BJ (cell line): Measurements from ENCODE around the gene MEIS1. TPM values are rescaled to one million over a fixed set of nuclear protein-coding genes. Genes with fewer than 3 reads are reported as not detected.
A peak's percentile ranks its signal among the peaks of the same experiment; 100 is the strongest.

Experiments
- CTCF ChIA-PET: fragments of 350-600 bp; formaldehyde crosslinking; extraction: SDS; loops from one replicate; lab custom pipeline; 2021; ENCODE audit warnings: antibody characterized with exemption, inconsistent platforms; lab: Yijun Ruan, JAX
- POLR2A ChIA-PET: fragments of 300-600 bp; sonication (Branson Sonifier 250); formaldehyde crosslinking; extraction: SDS; loops from one replicate; lab custom pipeline; 2021; ENCODE audit warnings: antibody characterized with exemption; lab: Charles Lee
- DNase-seq: peaks from one replicate; pipeline ENCODE4 v3.0.0-alpha.2; 2011; ENCODE audit warnings: low read depth
- H3K27me3 ChIP-seq: 2 replicates; pipeline ENCODE4 v1.6.0; 2011; ENCODE audit warnings: low read length; ENCODE audit not compliant: control insufficient read depth, insufficient read depth
- H3K36me3 ChIP-seq: 2 replicates; pipeline ENCODE4 v1.5.1; 2011; ENCODE audit warnings: low read length; ENCODE audit not compliant: control insufficient read depth, insufficient read depth
- H3K4me3 ChIP-seq: 2 replicates; pipeline ENCODE4 v1.5.1; 2011; ENCODE audit warnings: low read depth, mild to moderate bottlenecking, control low read depth, low read length
- CTCF ChIP-seq: IDR thresholded peaks from 2 replicates; pipeline ENCODE4 v1.5.1; 2011; ENCODE audit warnings: low read depth, mild to moderate bottlenecking, control low read depth, inconsistent platforms, low read length, moderate library complexity; ENCODE audit not compliant: insufficient read depth
- polyA plus RNA-seq: library from polyadenylated mRNA; depleted of rRNA; stranded (reverse); fragments of >200 nt; gene quantifications from 2 replicates; pipeline ENCODE4 v1.2.3, GENCODE V29; 2011

The MEIS1 gene
- polyA plus RNA-seq, 1 experiment: 65.7 TPM

GRCh38 chr2:66441581-66442320, 6.8 kb downstream of the MEIS1 start:
- peaks cover 34% of the 10 kb centered on the region for H3K36me3 ChIP-seq
- POLR2A ChIA-PET: interaction anchor here (0.6 kb wide), 1 partner anchor 1895 kb away, joined by 3 read pairs; no protein-coding TSS in a partner anchor
- TF ChIP-seq CTCF: no peak
- CTCF ChIA-PET: no interaction called here
- DNase-seq: no peak
- H3K4me3 ChIP-seq: peak overlapping the region; percentile 85
- no peaks in the 10 kb centered on the region for H3K27me3 ChIP-seq

- Histone ChIP-seq H3K4me3 (peak overlapping the region; percentile 50), H3K36me3 (peaks cover 33% of the 10 kb centered on the region), H3K27me3 (no peaks in the 10 kb centered on the region)
- TF ChIP-seq CTCF: no peak
- POLR2A ChIA-PET: no interaction called here
- DNase-seq: no peak
- CTCF ChIA-PET: interaction anchor here (1.5 kb wide), 1 partner anchor 133 kb away, joined by 4 read pairs; no protein-coding TSS in a partner anchor
Observed at GRCh38 chr2:66442516-66443185, 7.7 kb downstream of the MEIS1 start.

GRCh38 chr2:66443186-66443978, 8.5 kb downstream of the MEIS1 start:
- no peak for TF ChIP-seq CTCF
- Histone ChIP-seq H3K27me3 (no peaks in the 10 kb centered on the region), H3K4me3 (peak overlapping the region; percentile 50), H3K36me3 (peaks cover 29% of the 10 kb centered on the region)
- POLR2A ChIA-PET: no interaction called here
- no peak for DNase-seq
- CTCF ChIA-PET: interaction anchor here (0.5 to 1.5 kb wide), 5 partner anchors 82 to 791 kb away, joined by 3 to 4 read pairs (median 4); no protein-coding TSS in a partner anchor

DNA sequence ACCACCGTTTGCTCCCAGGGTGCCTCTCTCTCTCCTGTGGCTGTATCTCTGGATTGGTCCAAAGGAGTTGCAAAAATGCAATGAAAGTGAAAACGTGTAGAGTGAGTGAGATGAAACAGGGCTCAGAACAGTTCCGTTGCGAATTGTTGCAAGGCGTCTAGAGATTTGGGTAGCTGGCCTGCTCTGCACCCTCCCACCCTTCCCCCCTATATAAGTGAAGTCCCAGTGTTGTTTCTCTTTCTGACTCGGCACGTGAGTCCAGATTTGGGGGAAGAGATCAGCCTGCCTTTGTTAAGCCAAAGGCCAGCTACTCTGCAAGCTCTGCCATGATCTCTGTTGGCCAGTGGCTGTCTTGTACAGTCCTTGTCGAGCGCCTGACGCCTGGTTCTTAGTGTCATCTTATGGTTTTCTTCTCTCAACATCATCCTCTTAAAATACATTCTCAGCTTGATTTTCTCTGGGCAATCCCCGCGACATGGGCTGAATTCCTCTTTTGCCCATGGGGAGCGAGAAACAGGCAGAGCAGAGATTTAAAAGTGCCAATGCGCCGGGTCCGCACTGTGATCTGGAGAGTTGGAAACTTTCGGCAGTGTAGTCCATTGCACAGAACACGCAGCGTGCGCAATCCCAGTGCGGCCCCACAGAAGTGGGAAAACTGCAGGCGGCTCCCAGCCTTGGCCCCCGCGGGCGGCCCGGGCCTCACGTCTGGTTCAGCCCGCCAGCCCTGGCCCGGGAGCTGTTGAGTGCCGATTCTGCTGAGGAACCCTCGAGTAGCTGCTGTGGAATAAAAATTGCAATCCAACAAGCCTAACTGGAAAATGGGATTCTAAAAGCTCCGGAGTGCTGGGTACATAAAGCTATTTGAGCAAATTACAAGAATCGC, 9.3 kb downstream of the MEIS1 start:
- ChIA-PET CTCF (interaction anchor here (0.5 to 1.7 kb wide), 9 partner anchors 8 to 1207 kb away, joined by 3 to 4 read pairs (median 3); no protein-coding TSS in a partner anchor), POLR2A (no interaction called here)
- no peaks in the 10 kb centered on the region for H3K27me3 ChIP-seq
- H3K36me3 ChIP-seq: peaks cover 25% of the 10 kb centered on the region
- no peak for DNase-seq
- peak overlapping the region; percentile 50 for H3K4me3 ChIP-seq
- no peak for TF ChIP-seq CTCF
